Measurements from ENCODE around the gene KCNH2. TPM values are rescaled to one million over a fixed set of nuclear protein-coding genes. Genes with fewer than 3 reads are reported as not detected.

Gene KCNH2
- total RNA-seq, 2 donors from 2014 or later, result 1.1 to 1.9 TPM

GRCh38 chr7:150957133-150958020, 20.7 kb downstream of the KCNH2 start:
- no peaks in the 10 kb centered on the region for H3K9me3 Mint-ChIP-seq
- H3K4me3 ChIP-seq (ENCODE audit: low read length), result no peak overlapping the region
- no peaks in the 10 kb centered on the region for H3K27me3 ChIP-seq (ENCODE audit: control insufficient read depth, insufficient read depth, low read length, poor library complexity, severe bottlenecking)
- H3K27me3 Mint-ChIP-seq (ENCODE audit: insufficient read depth), result peaks cover 45% of the 10 kb centered on the region
- no peak overlapping the region for H3K4me3 Mint-ChIP-seq
- H3K4me1 Mint-ChIP-seq, result peaks cover 7% of the 10 kb centered on the region
- peak; percentile 26 for TF ChIP-seq CTCF (conservative IDR thresholded peaks at IDR 0.05)
- no peaks in the 10 kb centered on the region for H3K4me1 ChIP-seq (ENCODE audit: control insufficient read depth, insufficient read depth, low read length)
- no peak for DNase-seq
- no peaks in the 10 kb centered on the region for H3K36me3 Mint-ChIP-seq (ENCODE audit: low read depth)
- H3K9me3 ChIP-seq (ENCODE audit: control insufficient read depth, low read length), result no peaks in the 10 kb centered on the region
- 92 to 98% methylated on average over 21 to 26 of the region's 26 CpGs for WGBS, 2 experiments (ENCODE audit: insufficient coverage in 1 of 2, insufficient read length in 1 of 2)
- H3K9ac ChIP-seq (ENCODE audit: extremely low read depth, low read length, poor library complexity, severe bottlenecking), result no peak overlapping the region
- H3K27ac ChIP-seq (ENCODE audit: low read depth, low read length), result no peak overlapping the region
- H3K27ac Mint-ChIP-seq, result no peak overlapping the region
- H3K36me3 ChIP-seq (ENCODE audit: control insufficient read depth, insufficient read depth, low read length), result no peaks in the 10 kb centered on the region

- H3K27ac Mint-ChIP-seq, result no peak overlapping the region
- no peak overlapping the region for H3K4me3 Mint-ChIP-seq
- DNase-seq, result no peak
- peaks cover 43% of the 10 kb centered on the region for H3K27me3 Mint-ChIP-seq (ENCODE audit: insufficient read depth)
- 92 to 97% methylated on average over 6 to 9 of the region's 9 CpGs for WGBS, 2 experiments (ENCODE audit: insufficient coverage in 1 of 2, insufficient read length in 1 of 2)
- Histone ChIP-seq H3K27me3 (ENCODE audit: control insufficient read depth, insufficient read depth, low read length, poor library complexity, severe bottlenecking) (no peaks in the 10 kb centered on the region), H3K27ac (ENCODE audit: low read depth, low read length) (no peak overlapping the region), H3K9me3 (ENCODE audit: control insufficient read depth, low read length) (no peaks in the 10 kb centered on the region), H3K36me3 (ENCODE audit: control insufficient read depth, insufficient read depth, low read length) (no peaks in the 10 kb centered on the region), H3K9ac (ENCODE audit: extremely low read depth, low read length, poor library complexity, severe bottlenecking) (no peak overlapping the region), H3K4me1 (ENCODE audit: control insufficient read depth, insufficient read depth, low read length) (no peaks in the 10 kb centered on the region), H3K4me3 (ENCODE audit: low read length) (no peak overlapping the region)
- no peaks in the 10 kb centered on the region for H3K36me3 Mint-ChIP-seq (ENCODE audit: low read depth)
- TF ChIP-seq CTCF (conservative IDR thresholded peaks at IDR 0.05), result no peak
- H3K9me3 Mint-ChIP-seq, result no peaks in the 10 kb centered on the region
- H3K4me1 Mint-ChIP-seq, result peaks cover 7% of the 10 kb centered on the region
These were observed 21.6 kb downstream of the KCNH2 start for GRCh38 chr7:150956395-150957132.

- no peaks in the 10 kb centered on the region for H3K27me3 ChIP-seq (ENCODE audit: control insufficient read depth, insufficient read depth, low read length, poor library complexity, severe bottlenecking)
- peak; percentile 78 for DNase-seq
- H3K4me3 ChIP-seq (ENCODE audit: low read length), result no peak overlapping the region
- Mint-ChIP-seq H3K4me3 (no peak overlapping the region), H3K27ac (no peak overlapping the region), H3K27me3 (ENCODE audit: insufficient read depth) (peaks cover 43% of the 10 kb centered on the region), H3K9me3 (no peaks in the 10 kb centered on the region), H3K36me3 (ENCODE audit: low read depth) (no peaks in the 10 kb centered on the region), H3K4me1 (peaks cover 7% of the 10 kb centered on the region)
- no peak for TF ChIP-seq CTCF (conservative IDR thresholded peaks at IDR 0.05)
- WGBS, 2 experiments (ENCODE audit: insufficient coverage in 1 of 2, insufficient read length in 1 of 2), result 56 to 63% methylated on average over 12 to 37 of the region's 38 CpGs
- H3K36me3 ChIP-seq (ENCODE audit: control insufficient read depth, insufficient read depth, low read length), result no peaks in the 10 kb centered on the region
- H3K4me1 ChIP-seq (ENCODE audit: control insufficient read depth, insufficient read depth, low read length), result no peaks in the 10 kb centered on the region
- no peak overlapping the region for H3K9ac ChIP-seq (ENCODE audit: extremely low read depth, low read length, poor library complexity, severe bottlenecking)
- no peaks in the 10 kb centered on the region for H3K9me3 ChIP-seq (ENCODE audit: control insufficient read depth, low read length)
- no peak overlapping the region for H3K27ac ChIP-seq (ENCODE audit: low read depth, low read length)
These were observed 22.4 kb downstream of the KCNH2 start for GRCh38 chr7:150955519-150956394.

All from endodermal cell (in vitro differentiated cells).